Neural progenitor cell (in vitro differentiated cells): ENCODE results near the gene NUAK1.

Experiments used
- EZH2phosphoT487 ChIP-seq: fragments of 200-600 bp; sonication (generic); IDR thresholded peaks from 2 replicates; pipeline ENCODE4 v1.6.1; 2017; ENCODE audit warnings: antibody characterized with exemption
- TF ChIP-seq, protein P1 (sequence below): fragments of 200-600 bp; sonication (generic); IDR thresholded peaks from 2 replicates; pipeline ENCODE4 v1.5.1; 2017; ENCODE audit warnings: antibody characterized with exemption, mild to moderate bottlenecking

DNA sequence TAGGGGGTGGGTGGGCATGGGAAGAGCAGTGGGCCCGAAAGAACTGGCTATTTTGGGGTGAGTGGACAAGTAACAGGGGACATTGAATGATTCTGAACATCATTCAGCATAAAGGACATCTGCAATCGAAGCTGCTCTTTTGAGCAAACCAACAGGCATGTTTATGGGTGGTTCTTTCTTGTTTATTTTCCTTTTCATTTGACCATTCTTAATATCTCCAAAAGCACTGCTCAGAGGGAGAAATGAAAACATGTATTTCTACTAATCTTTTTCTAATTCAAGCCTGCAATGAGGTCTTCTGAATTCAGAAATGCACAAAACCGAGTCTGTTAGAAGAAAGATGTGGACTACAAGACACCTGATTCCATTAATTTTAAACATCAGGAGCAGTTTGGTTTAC, 54.0 kb downstream of the NUAK1 start:
- no peak for TF ChIP-seq EZH2phosphoT487
- TF ChIP-seq, protein P1, sequence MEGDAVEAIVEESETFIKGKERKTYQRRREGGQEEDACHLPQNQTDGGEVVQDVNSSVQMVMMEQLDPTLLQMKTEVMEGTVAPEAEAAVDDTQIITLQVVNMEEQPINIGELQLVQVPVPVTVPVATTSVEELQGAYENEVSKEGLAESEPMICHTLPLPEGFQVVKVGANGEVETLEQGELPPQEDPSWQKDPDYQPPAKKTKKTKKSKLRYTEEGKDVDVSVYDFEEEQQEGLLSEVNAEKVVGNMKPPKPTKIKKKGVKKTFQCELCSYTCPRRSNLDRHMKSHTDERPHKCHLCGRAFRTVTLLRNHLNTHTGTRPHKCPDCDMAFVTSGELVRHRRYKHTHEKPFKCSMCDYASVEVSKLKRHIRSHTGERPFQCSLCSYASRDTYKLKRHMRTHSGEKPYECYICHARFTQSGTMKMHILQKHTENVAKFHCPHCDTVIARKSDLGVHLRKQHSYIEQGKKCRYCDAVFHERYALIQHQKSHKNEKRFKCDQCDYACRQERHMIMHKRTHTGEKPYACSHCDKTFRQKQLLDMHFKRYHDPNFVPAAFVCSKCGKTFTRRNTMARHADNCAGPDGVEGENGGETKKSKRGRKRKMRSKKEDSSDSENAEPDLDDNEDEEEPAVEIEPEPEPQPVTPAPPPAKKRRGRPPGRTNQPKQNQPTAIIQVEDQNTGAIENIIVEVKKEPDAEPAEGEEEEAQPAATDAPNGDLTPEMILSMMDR: no peak
